DND-41 (cell line): ENCODE results near the gene VTI1A.

Experiments used
- ATAC-seq: fragments of 200-7000 bp; cut with Tn5 transposase; 3 replicates; pipeline ENCODE4 v1.9.1; 2021; ENCODE audit warnings: low read depth; ENCODE audit not compliant: insufficient read depth
- DNase-seq: peaks from one replicate; pipeline ENCODE4 v3.0.0-alpha.2; 2020
- H2AFZ ChIP-seq: 2 replicates; pipeline ENCODE4 v1.6.0; 2012; ENCODE audit warnings: low read depth, low read length
- H3K27ac ChIP-seq: 2 replicates; pipeline ENCODE4 v1.5.1; 2012; ENCODE audit warnings: low read length, inconsistent platforms
- H3K27me3 ChIP-seq: fragments of 200-600 bp; sonication (generic); 2 replicates; pipeline ENCODE4 v1.6.0; 2012; ENCODE audit warnings: low read length, mild to moderate bottlenecking, inconsistent platforms; ENCODE audit not compliant: insufficient read depth, poor library complexity
- H3K36me3 ChIP-seq: 2 replicates; pipeline ENCODE4 v1.5.1; 2012; ENCODE audit warnings: low read length, inconsistent platforms; ENCODE audit not compliant: insufficient read depth
- H3K4me1 ChIP-seq: 2 replicates; pipeline ENCODE4 v1.5.1; 2012; ENCODE audit warnings: mild to moderate bottlenecking, low read length; ENCODE audit not compliant: insufficient read depth
- H3K4me2 ChIP-seq: 2 replicates; pipeline ENCODE4 v1.6.0; 2012; ENCODE audit warnings: mild to moderate bottlenecking, moderate library complexity, low read length, inconsistent platforms; ENCODE audit not compliant: insufficient read depth
- H3K4me3 ChIP-seq, 2 experiments: fragments of 200-600 bp in 1 of 2; shearing (Covaris generic) in 1 of 2; 2 replicates each; pipeline ENCODE4 v1.5.1; 2012 to 2016; ENCODE audit warnings: inconsistent platforms in 2 of 2, low read length in 2 of 2, mild to moderate bottlenecking in 2 of 2, low read depth in 1 of 2, moderate library complexity in 1 of 2
- H3K79me2 ChIP-seq: 2 replicates; pipeline ENCODE4 v1.6.0; 2012; ENCODE audit warnings: low read length, inconsistent platforms; ENCODE audit not compliant: insufficient read depth
- H3K9ac ChIP-seq: 2 replicates; pipeline ENCODE4 v1.6.0; 2012; ENCODE audit warnings: low read depth, mild to moderate bottlenecking, inconsistent platforms, low read length, moderate library complexity
- H3K9me3 ChIP-seq: 2 replicates; pipeline ENCODE4 v1.5.1; 2012; ENCODE audit warnings: low read length, moderate library complexity, mild to moderate bottlenecking, inconsistent platforms; ENCODE audit not compliant: insufficient read depth, severe bottlenecking
- H4K20me1 ChIP-seq: 2 replicates; pipeline ENCODE4 v1.6.0; 2012; ENCODE audit warnings: low read length; ENCODE audit not compliant: insufficient read depth
- CTCF ChIP-seq: IDR thresholded peaks from 2 replicates; pipeline ENCODE4 v1.5.1; 2012; ENCODE audit warnings: borderline replicate concordance, low read length, moderate library complexity, mild to moderate bottlenecking; ENCODE audit not compliant: poor library complexity, severe bottlenecking; ENCODE audit errors: extremely low read depth
- EZH2 ChIP-seq: IDR thresholded peaks from 3 replicates; pipeline ENCODE4 v1.6.1; 2012; ENCODE audit warnings: borderline replicate concordance, low read depth, mild to moderate bottlenecking, moderate library complexity, low read length, inconsistent platforms; ENCODE audit not compliant: severe bottlenecking

Gene VTI1A

DNA sequence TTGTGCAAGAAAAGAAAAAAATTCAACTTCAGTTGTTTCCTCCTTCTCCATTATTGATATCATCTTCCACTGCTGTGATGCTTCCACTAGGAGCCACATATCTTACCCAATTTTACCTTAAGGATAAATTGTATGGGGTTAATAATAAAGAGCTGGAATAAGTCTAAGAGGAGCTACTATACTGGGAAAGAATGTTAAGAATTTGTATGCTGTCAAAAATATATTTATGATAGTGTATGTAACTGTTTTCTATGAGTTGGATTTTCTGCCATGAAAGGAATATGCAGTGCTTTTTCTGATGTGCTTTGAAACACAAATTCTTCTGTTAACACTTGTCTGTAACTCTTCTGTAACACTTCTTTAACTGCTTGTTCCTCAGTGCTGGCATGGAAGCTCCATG lies 219.1 kb downstream of the VTI1A start:
- ATAC-seq: no peak
- Histone ChIP-seq H3K36me3 (peaks cover 13% of the 10 kb centered on the region; the same call in 1 of the 2 replicates), H3K27me3 (no peaks in the 10 kb centered on the region), H3K4me2 (no peak overlapping the region), H3K79me2 (no peaks in the 10 kb centered on the region), H3K4me1 (no peaks in the 10 kb centered on the region), H3K9ac (no peak overlapping the region), H4K20me1 (no peaks in the 10 kb centered on the region), H3K4me3 (no peak overlapping the region), H3K9me3 (no peaks in the 10 kb centered on the region), H2AFZ (no peak overlapping the region), H3K27ac (no peak overlapping the region)
- TF ChIP-seq CTCF (no peak), EZH2 (no peak)
- DNase-seq: no peak

- Histone ChIP-seq H3K9me3 (no peaks in the 10 kb centered on the region), H3K27ac (no peak overlapping the region), H3K36me3 (peaks cover 13% of the 10 kb centered on the region; the same call in 1 of the 2 replicates), H3K9ac (no peak overlapping the region), H3K27me3 (no peaks in the 10 kb centered on the region), H2AFZ (no peak overlapping the region), H4K20me1 (no peaks in the 10 kb centered on the region), H3K4me3 (no peak overlapping the region), H3K79me2 (no peaks in the 10 kb centered on the region), H3K4me1 (no peaks in the 10 kb centered on the region), H3K4me2 (no peak overlapping the region)
- ATAC-seq (no peak), DNase-seq (no peak)
- TF ChIP-seq CTCF: no peak
- no peak for TF ChIP-seq EZH2
Measured at GRCh38 chr10:112669989-112670388, 223.0 kb downstream of the VTI1A start.

DNA sequence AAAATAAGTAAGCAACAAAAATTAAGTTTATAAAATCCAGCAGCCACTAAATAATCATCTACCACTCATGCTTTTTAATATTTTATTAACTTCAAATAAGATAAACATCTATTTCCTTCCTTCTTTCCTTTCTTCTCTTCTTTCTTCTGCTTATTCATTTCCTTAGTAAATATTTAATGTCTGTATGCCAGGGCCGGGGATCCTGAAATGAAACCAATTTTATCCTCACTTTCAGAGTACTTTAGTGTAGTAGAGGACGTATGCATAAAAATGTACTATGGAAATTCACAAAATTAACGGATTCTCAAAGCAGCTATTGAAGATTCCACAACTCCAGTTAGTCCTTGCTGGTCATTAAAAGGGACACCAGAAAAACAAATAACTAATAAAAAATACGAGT lies 224.7 kb downstream of the VTI1A start:
- Histone ChIP-seq H3K79me2 (no peaks in the 10 kb centered on the region), H3K36me3 (peaks cover 13% of the 10 kb centered on the region; the same call in 1 of the 2 replicates), H3K4me1 (no peaks in the 10 kb centered on the region), H3K27ac (no peak overlapping the region), H4K20me1 (no peaks in the 10 kb centered on the region), H2AFZ (no peak overlapping the region), H3K9me3 (no peaks in the 10 kb centered on the region), H3K4me3 (no peak overlapping the region), H3K4me2 (no peak overlapping the region), H3K9ac (no peak overlapping the region), H3K27me3 (no peaks in the 10 kb centered on the region)
- no peak for TF ChIP-seq EZH2
- TF ChIP-seq CTCF: no peak
- no peak for DNase-seq
- no peak for ATAC-seq

GRCh38 chr10:112672706-112673105 lies 225.7 kb downstream of the VTI1A start:
- DNase-seq (no peak), ATAC-seq (no peak)
- Histone ChIP-seq H3K9ac (no peak overlapping the region), H3K9me3 (no peaks in the 10 kb centered on the region), H3K36me3 (peaks cover 17% of the 10 kb centered on the region; the same call in 1 of the 2 replicates), H3K4me1 (peaks cover 8% of the 10 kb centered on the region), H4K20me1 (no peaks in the 10 kb centered on the region), H3K27me3 (no peaks in the 10 kb centered on the region), H3K27ac (no peak overlapping the region), H3K4me2 (no peak overlapping the region), H3K79me2 (no peaks in the 10 kb centered on the region), H3K4me3 (no peak overlapping the region), H2AFZ (no peak overlapping the region)
- TF ChIP-seq EZH2: no peak
- TF ChIP-seq CTCF: no peak
